Gastrocnemius medialis (tissue), 4 donors: ENCODE measurements around the gene TSPAN12.

Experiments used
- POLR2A ChIP-seq, 2 donors: fragments of 450-650 bp; IDR thresholded peaks; one replicate each; pipeline ENCODE4 v1.6.1; 2017; ENCODE audit warnings: antibody characterized with exemption in 2 of 2, mild to moderate bottlenecking in 2 of 2, moderate library complexity in 2 of 2
- TF ChIP-seq, protein P1 (sequence below), 5 experiments: fragments of 450-650 bp in 3 of 5; fragments of 200-600 bp in 2 of 5; sonication (generic) in 2 of 5; IDR thresholded peaks in 4 of 5; conservative IDR thresholded peaks in 1 of 5; 1 replicate in 4 of 5; 2 replicates in 1 of 5; pipeline ENCODE4 v1.5.1; 2016 to 2019; ENCODE audit warnings: antibody characterized with exemption in 5 of 5, mild to moderate bottlenecking in 3 of 5, moderate library complexity in 3 of 5

GRCh38 chr7:120813089-120813488 lies 44.9 kb downstream of the TSPAN12 start:
- TF ChIP-seq, protein P1, sequence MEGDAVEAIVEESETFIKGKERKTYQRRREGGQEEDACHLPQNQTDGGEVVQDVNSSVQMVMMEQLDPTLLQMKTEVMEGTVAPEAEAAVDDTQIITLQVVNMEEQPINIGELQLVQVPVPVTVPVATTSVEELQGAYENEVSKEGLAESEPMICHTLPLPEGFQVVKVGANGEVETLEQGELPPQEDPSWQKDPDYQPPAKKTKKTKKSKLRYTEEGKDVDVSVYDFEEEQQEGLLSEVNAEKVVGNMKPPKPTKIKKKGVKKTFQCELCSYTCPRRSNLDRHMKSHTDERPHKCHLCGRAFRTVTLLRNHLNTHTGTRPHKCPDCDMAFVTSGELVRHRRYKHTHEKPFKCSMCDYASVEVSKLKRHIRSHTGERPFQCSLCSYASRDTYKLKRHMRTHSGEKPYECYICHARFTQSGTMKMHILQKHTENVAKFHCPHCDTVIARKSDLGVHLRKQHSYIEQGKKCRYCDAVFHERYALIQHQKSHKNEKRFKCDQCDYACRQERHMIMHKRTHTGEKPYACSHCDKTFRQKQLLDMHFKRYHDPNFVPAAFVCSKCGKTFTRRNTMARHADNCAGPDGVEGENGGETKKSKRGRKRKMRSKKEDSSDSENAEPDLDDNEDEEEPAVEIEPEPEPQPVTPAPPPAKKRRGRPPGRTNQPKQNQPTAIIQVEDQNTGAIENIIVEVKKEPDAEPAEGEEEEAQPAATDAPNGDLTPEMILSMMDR (IDR thresholded peaks at IDR 0.05 in 4 of 5, conservative IDR thresholded peaks at IDR 0.05 in 1 of 5) = no peak
- no peak for TF ChIP-seq POLR2A (IDR thresholded peaks at IDR 0.05)
